H1 (cell line): ENCODE data around the gene BNC2. TPM values are rescaled to one million over a fixed set of nuclear protein-coding genes. Genes with fewer than 3 reads are reported as not detected.

Experiments used
- CTCF ChIA-PET: fragments of 300-600 bp; sonication (Branson Sonifier 250); formaldehyde crosslinking; loops from one replicate; lab custom pipeline; 2021; ENCODE audit not compliant: partially characterized antibody; lab: Charles Lee
- POLR2A ChIA-PET: fragments of 300-600 bp; sonication (Branson Sonifier 250); formaldehyde crosslinking; loops from one replicate; lab custom pipeline; 2021; ENCODE audit warnings: inconsistent platforms; ENCODE audit not compliant: partially characterized antibody; lab: Charles Lee
- DNase-seq, 2 experiments: peaks; one replicate each; pipeline versions ENCODE4 v3.0.0 to v3.0.0-alpha.2; 2010 to 2022; ENCODE audit warnings: low spot score in 2 of 2, low read depth in 1 of 2, mixed read lengths in 1 of 2
- FAIRE-seq: peaks from 2 replicates; lab custom pipeline; 2011; peaks lifted over from hg19 to GRCh38; lab: Jason Lieb, UNC
- H2AFZ ChIP-seq: 2 replicates; pipeline ENCODE4 v1.8.1; 2012; ENCODE audit warnings: low read length, inconsistent platforms
- H2AK5ac ChIP-seq: 2 replicates; pipeline ENCODE4 v1.6.1; 2013; ENCODE audit warnings: low read depth, low read length
- H2BK120ac ChIP-seq: replicated peaks from 2 replicates; pipeline ENCODE3; 2013; ENCODE audit warnings: low read depth, low read length, inconsistent platforms
- H2BK12ac ChIP-seq: 2 replicates; pipeline ENCODE4 v1.6.1; 2013; ENCODE audit warnings: low read depth, low read length
- H2BK15ac ChIP-seq: 2 replicates; pipeline ENCODE4 v1.6.1; 2013; ENCODE audit warnings: low read length
- H2BK20ac ChIP-seq: 2 replicates; pipeline ENCODE4 v1.6.1; 2013; ENCODE audit warnings: low read length
- H2BK5ac ChIP-seq: 2 replicates; pipeline ENCODE4 v1.6.1; 2013; ENCODE audit warnings: low read depth, low read length
- H3K14ac ChIP-seq: 2 replicates; pipeline ENCODE4 v1.6.1; 2013; ENCODE audit warnings: inconsistent platforms; ENCODE audit not compliant: insufficient read length
- H3K18ac ChIP-seq: 2 replicates; pipeline ENCODE4 v1.6.1; 2013; ENCODE audit warnings: low read length; ENCODE audit errors: extremely low read depth
- H3K23ac ChIP-seq: 2 replicates; pipeline ENCODE4 v1.6.1; 2013; ENCODE audit warnings: inconsistent platforms; ENCODE audit not compliant: insufficient read length
- H3K23me2 ChIP-seq: 2 replicates; pipeline ENCODE4 v1.6.1; 2013; ENCODE audit warnings: low read depth, low read length
- H3K27ac ChIP-seq: 2 replicates; pipeline ENCODE4 v1.6.1; 2011; ENCODE audit warnings: low read depth, low read length, inconsistent platforms
- H3K27me3 ChIP-seq, 4 experiments: replicated peaks in 1 of 4; 1 replicate in 1 of 4; 2 replicates in 3 of 4; pipeline versions ENCODE4 v1.6.1 to v1.8.1; 2011 to 2013; ENCODE audit warnings: low read length in 3 of 4, mild to moderate bottlenecking in 3 of 4, inconsistent platforms in 2 of 4, mixed read lengths in 2 of 4, moderate library complexity in 1 of 4; ENCODE audit not compliant: control insufficient read depth in 3 of 4, insufficient read depth in 3 of 4; ENCODE audit errors: extremely low read depth in 1 of 4
- H3K36me3 ChIP-seq, 4 experiments: 2 replicates each; pipeline versions ENCODE4 v1.6.1 to v1.8.1; 2011 to 2013; ENCODE audit warnings: mild to moderate bottlenecking in 4 of 4, low read length in 3 of 4, moderate library complexity in 2 of 4, control low read depth in 1 of 4, inconsistent platforms in 1 of 4; ENCODE audit not compliant: insufficient read depth in 4 of 4, control insufficient read depth in 2 of 4
- H3K4ac ChIP-seq: replicated peaks from 2 replicates; pipeline ENCODE3; 2013; ENCODE audit warnings: low read length, low read depth, mixed read lengths, inconsistent platforms; ENCODE audit not compliant: insufficient read length
- H3K4me1 ChIP-seq, 4 experiments: replicated peaks in 1 of 4; 1 replicate in 1 of 4; 2 replicates in 3 of 4; pipeline versions ENCODE4 v1.6.1 to v1.8.1; 2011 to 2013; ENCODE audit warnings: low read length in 3 of 4, inconsistent platforms in 2 of 4, mixed read lengths in 1 of 4; ENCODE audit not compliant: insufficient read depth in 4 of 4, control insufficient read depth in 3 of 4
- H3K4me2 ChIP-seq, 2 experiments: 2 replicates each; pipeline versions ENCODE4 v1.6.1 to v1.8.1; 2011 to 2013; ENCODE audit warnings: low read depth in 2 of 2, low read length in 2 of 2, control low read depth in 1 of 2, inconsistent platforms in 1 of 2, mild to moderate bottlenecking in 1 of 2; ENCODE audit not compliant: insufficient read depth in 1 of 2
- H3K4me3 ChIP-seq, 4 experiments: fragments of 200-600, 300-600 bp in 1 of 4; sonication (generic), shearing (Covaris generic), sonication (Bioruptor Twin) in 1 of 4; 2 replicates each; pipeline versions ENCODE4 v1.5.1 to v1.8.1; 2011 to 2016; ENCODE audit warnings: low read length in 4 of 4, low read depth in 3 of 4, control low read depth in 2 of 4, inconsistent platforms in 2 of 4, mild to moderate bottlenecking in 2 of 4, mixed read lengths in 1 of 4, moderate library complexity in 1 of 4; ENCODE audit not compliant: insufficient read depth in 2 of 4; ENCODE audit errors: extremely low read depth in 1 of 4
- H3K56ac ChIP-seq: replicated peaks from 2 replicates; pipeline ENCODE3; 2013; ENCODE audit warnings: low read depth, mild to moderate bottlenecking, mixed read lengths, low read length, inconsistent platforms; ENCODE audit not compliant: insufficient read length
- H3K79me1 ChIP-seq: 2 replicates; pipeline ENCODE4 v1.6.1; 2013; ENCODE audit warnings: low read depth, low read length, control low read depth
- H3K79me2 ChIP-seq, 2 experiments: 2 replicates each; pipeline versions ENCODE4 v1.6.1 to v1.8.1; 2012 to 2013; ENCODE audit warnings: low read length in 2 of 2, mild to moderate bottlenecking in 2 of 2, inconsistent platforms in 1 of 2; ENCODE audit not compliant: insufficient read depth in 2 of 2, control insufficient read depth in 1 of 2
- H3K9ac ChIP-seq, 4 experiments: replicated peaks in 1 of 4; 1 replicate in 1 of 4; 2 replicates in 3 of 4; pipeline versions ENCODE4 v1.6.1 to v1.8.1; 2011 to 2013; ENCODE audit warnings: low read depth in 3 of 4, low read length in 3 of 4, control low read depth in 2 of 4, mild to moderate bottlenecking in 2 of 4, moderate library complexity in 2 of 4, inconsistent platforms in 1 of 4; ENCODE audit errors: extremely low read depth in 1 of 4
- H3K9me3 ChIP-seq, 2 experiments: 2 replicates each; pipeline versions ENCODE4 v1.6.1 to v1.8.1; 2012 to 2013; ENCODE audit warnings: mild to moderate bottlenecking in 2 of 2, moderate library complexity in 2 of 2, control low read depth in 1 of 2, inconsistent platforms in 1 of 2, low read depth in 1 of 2, low read length in 1 of 2, mixed read lengths in 1 of 2; ENCODE audit not compliant: insufficient read depth in 2 of 2
- H4K20me1 ChIP-seq, 2 experiments: replicated peaks in 1 of 2; 2 replicates each; pipeline versions ENCODE3 to v1.8.1; 2011 to 2013; ENCODE audit warnings: inconsistent platforms in 2 of 2, low read length in 2 of 2, mild to moderate bottlenecking in 1 of 2; ENCODE audit not compliant: insufficient read depth in 2 of 2, control insufficient read depth in 1 of 2
- H4K5ac ChIP-seq: 2 replicates; pipeline ENCODE4 v1.6.1; 2013; ENCODE audit warnings: low read length, low read depth, mixed read lengths, inconsistent platforms; ENCODE audit not compliant: insufficient read length
- H4K8ac ChIP-seq: 2 replicates; pipeline ENCODE4 v1.8.0; 2013; ENCODE audit warnings: mild to moderate bottlenecking, moderate library complexity, low read length, inconsistent platforms; ENCODE audit not compliant: insufficient read depth; ENCODE audit errors: extremely low read depth
- H4K91ac ChIP-seq: replicated peaks from 2 replicates; pipeline ENCODE3; 2013; ENCODE audit warnings: low read length, mixed read lengths, inconsistent platforms; ENCODE audit not compliant: insufficient read length
- POLR2A ChIP-seq, 2 experiments: IDR thresholded peaks; 1 replicate in 1 of 2; 2 replicates in 1 of 2; pipeline ENCODE4 v1.6.1; 2011; ENCODE audit warnings: low read depth in 2 of 2, low read length in 2 of 2, mild to moderate bottlenecking in 2 of 2; ENCODE audit errors: control extremely low read depth in 1 of 2
- TCF12 ChIP-seq: IDR thresholded peaks from 2 replicates; pipeline ENCODE4 v1.6.1; 2011; ENCODE audit warnings: low read depth, mild to moderate bottlenecking, low read length
- polyA plus RNA-seq, 7 experiments: library from polyadenylated mRNA; depleted of rRNA in 3 of 7; stranded (reverse) in 5 of 7; unstranded in 2 of 7; fragments of >200 nt in 5 of 7; fragments of 200-250 nt in 2 of 7; gene quantifications; 1 replicate in 5 of 7; 2 replicates in 1 of 7; 4 replicates in 1 of 7; pipeline versions ENCODE4 v1.2.1 to v1.2.3, GENCODE V29; 2011 to 2013; ENCODE audit warnings: missing spikeins in 2 of 7, mixed read lengths in 2 of 7
- total RNA-seq: library from RNA; stranded (reverse); fragmentation: NEBNext Ultra II Directional; extraction: Animal tissue kit (Norgen Biotek cat#: 25700); gene quantifications from 2 replicates; pipeline ENCODE4 v1.2.1, GENCODE V29; 2021

BNC2 gene
- total and polyA plus RNA-seq, 2 of the 8 experiments (the other 6 are each of a cell fraction or from before 2014, with no cell fraction given): 16.0 to 26.8 TPM

GRCh38 chr9:16450043-16450442 lies 420.4 kb downstream of the BNC2 start:
- H3K4me2 ChIP-seq: no peak overlapping the region
- H4K5ac ChIP-seq: no peak overlapping the region
- FAIRE-seq (no peak), DNase-seq (no peak)
- H3K23ac ChIP-seq: no peak overlapping the region
- H2BK5ac ChIP-seq: no peak overlapping the region
- H2BK120ac ChIP-seq: no peak overlapping the region
- H2BK12ac ChIP-seq: no peak overlapping the region
- no peak overlapping the region for H3K56ac ChIP-seq
- H4K8ac ChIP-seq: no peak overlapping the region
- H2AFZ ChIP-seq: no peak overlapping the region
- H3K4ac ChIP-seq: no peak overlapping the region
- H2BK20ac ChIP-seq: no peak overlapping the region
- no peaks in the 10 kb centered on the region for H3K27me3 ChIP-seq
- no peak overlapping the region for H3K14ac ChIP-seq
- peaks cover 0 to 2% (median 0%) of the 10 kb centered on the region in 4 experiments; a peak in 2 of 7 replicates for H3K4me1 ChIP-seq
- H2BK15ac ChIP-seq: no peak overlapping the region
- H4K20me1 ChIP-seq: no peaks in the 10 kb centered on the region
- H3K79me1 ChIP-seq: no peaks in the 10 kb centered on the region
- H2AK5ac ChIP-seq: no peak overlapping the region
- ChIA-PET CTCF (no interaction called here), POLR2A (no interaction called here)
- TF ChIP-seq TCF12 (no peak), POLR2A (IDR thresholded peaks at IDR 0.05; ENCODE audit: control extremely low read depth in 1 of 2, low read depth in 2 of 2, low read length in 2 of 2) (no peak)
- no peak overlapping the region for H3K18ac ChIP-seq
- no peak overlapping the region for H3K9ac ChIP-seq
- H3K23me2 ChIP-seq: no peaks in the 10 kb centered on the region; the same call in 1 of the 2 replicates
- H3K36me3 ChIP-seq: no peaks in the 10 kb centered on the region
- H3K79me2 ChIP-seq: no peaks in the 10 kb centered on the region
- no peaks in the 10 kb centered on the region for H3K9me3 ChIP-seq
- H4K91ac ChIP-seq: no peak overlapping the region
- no peak overlapping the region for H3K27ac ChIP-seq
- H3K4me3 ChIP-seq: no peak overlapping the region
